Astrocyte (in vitro differentiated cells and primary cell): Measurements from ENCODE around the gene RALGPS1. TPM values are rescaled to one million over a fixed set of nuclear protein-coding genes. Genes with fewer than 3 reads are reported as not detected.

ENCODE experiments used
- DNase-seq: peaks from one replicate; pipeline ENCODE4 v3.0.0-alpha.2; 2010; ENCODE audit warnings: low read depth
- FAIRE-seq: peaks from 2 replicates; lab custom pipeline; 2011; peaks lifted over from hg19 to GRCh38; lab: Jason Lieb, UNC
- H2AFZ ChIP-seq: 2 replicates; pipeline ENCODE4 v1.6.0; 2012; ENCODE audit warnings: low read depth, low read length, inconsistent platforms
- H3K27ac ChIP-seq: 2 replicates; pipeline ENCODE4 v1.5.1; 2011; ENCODE audit warnings: low read depth, low read length, inconsistent platforms
- H3K27me3 ChIP-seq: 2 replicates; pipeline ENCODE4 v1.6.0; 2011; ENCODE audit warnings: low read length, inconsistent platforms; ENCODE audit not compliant: insufficient read depth
- H3K36me3 ChIP-seq: 2 replicates; pipeline ENCODE4 v1.5.1; 2011; ENCODE audit warnings: low read length, inconsistent platforms; ENCODE audit not compliant: insufficient read depth
- H3K4me1 ChIP-seq: 2 replicates; pipeline ENCODE4 v1.5.1; 2011; ENCODE audit warnings: low read length, inconsistent platforms; ENCODE audit not compliant: insufficient read depth
- H3K4me2 ChIP-seq: 2 replicates; pipeline ENCODE4 v1.6.0; 2012; ENCODE audit warnings: low read length, inconsistent platforms
- H3K4me3 ChIP-seq: 2 replicates; pipeline ENCODE4 v1.5.1; 2011; ENCODE audit warnings: low read depth, mild to moderate bottlenecking, low read length, inconsistent platforms; ENCODE audit not compliant: insufficient read depth
- H3K79me2 ChIP-seq: 2 replicates; pipeline ENCODE4 v1.6.0; 2012; ENCODE audit warnings: mild to moderate bottlenecking, low read length, inconsistent platforms; ENCODE audit not compliant: insufficient read depth
- H3K9ac ChIP-seq: 2 replicates; pipeline ENCODE4 v1.6.0; 2012; ENCODE audit warnings: mild to moderate bottlenecking, low read length, inconsistent platforms
- H3K9me3 ChIP-seq: 2 replicates; pipeline ENCODE4 v1.5.1; 2012; ENCODE audit warnings: low read depth, mild to moderate bottlenecking, low read length, inconsistent platforms; ENCODE audit not compliant: insufficient read depth
- H4K20me1 ChIP-seq: 2 replicates; pipeline ENCODE4 v1.6.0; 2012; ENCODE audit warnings: low read length, inconsistent platforms; ENCODE audit not compliant: insufficient read depth
- H3K27ac Mint-ChIP-seq: one replicate; pipeline ENCODE4 v1.8.0; 2021; ENCODE audit warnings: mild to moderate bottlenecking, mixed read lengths; ENCODE audit not compliant: unreplicated experiment
- H3K27me3 Mint-ChIP-seq: one replicate; pipeline ENCODE4 v1.8.0; 2021; ENCODE audit warnings: low read depth, mixed read lengths; ENCODE audit not compliant: unreplicated experiment
- H3K36me3 Mint-ChIP-seq: one replicate; pipeline ENCODE4 v1.8.0; 2021; ENCODE audit warnings: low read depth, mixed read lengths; ENCODE audit not compliant: unreplicated experiment
- H3K4me1 Mint-ChIP-seq: one replicate; pipeline ENCODE4 v1.8.0; 2021; ENCODE audit warnings: low read depth, mixed read lengths; ENCODE audit not compliant: unreplicated experiment
- H3K4me3 Mint-ChIP-seq: one replicate; pipeline ENCODE4 v1.8.0; 2021; ENCODE audit warnings: mild to moderate bottlenecking, moderate library complexity, mixed read lengths; ENCODE audit not compliant: unreplicated experiment
- H3K9me3 Mint-ChIP-seq: one replicate; pipeline ENCODE4 v1.8.0; 2021; ENCODE audit warnings: mild to moderate bottlenecking, mixed read lengths; ENCODE audit not compliant: unreplicated experiment
- EZH2 ChIP-seq: IDR thresholded peaks from 2 replicates; pipeline ENCODE4 v1.6.1; 2012; ENCODE audit warnings: mild to moderate bottlenecking, low read length, inconsistent platforms; ENCODE audit not compliant: insufficient read depth
- total RNA-seq: library from RNA; stranded (reverse); gene quantifications from 2 replicates; pipeline ENCODE4 v1.2.1, GENCODE V29; 2021
- TF ChIP-seq, protein P1 (sequence below): IDR thresholded peaks from 2 replicates; pipeline ENCODE4 v1.5.1; 2011; ENCODE audit warnings: low read depth, mild to moderate bottlenecking, inconsistent platforms, low read length, moderate library complexity; ENCODE audit not compliant: insufficient read depth

The RALGPS1 gene
- total RNA-seq, 1 donor from 2014 or later: 2.8 TPM

DNA sequence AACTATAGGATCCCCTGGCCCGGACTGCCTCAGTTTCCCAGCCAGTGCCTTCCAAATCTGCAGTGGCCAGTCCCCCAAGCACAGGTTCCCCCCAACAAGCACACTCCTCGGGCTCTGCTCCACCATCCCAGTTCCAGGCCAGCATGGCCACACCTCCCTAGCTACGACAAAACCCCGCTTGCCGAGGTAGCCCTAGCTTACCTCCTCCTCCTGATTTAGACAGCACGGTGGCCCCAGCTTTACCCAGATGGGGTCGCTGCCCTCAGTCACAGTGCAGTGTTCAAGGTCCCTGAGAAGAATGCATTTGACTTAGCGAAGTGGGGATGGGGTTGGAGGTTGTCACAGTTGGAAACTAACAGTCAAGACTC is 309.2 kb downstream of the RALGPS1 start:
- peaks cover 25% of the 10 kb centered on the region for H3K27me3 Mint-ChIP-seq
- FAIRE-seq (no peak), DNase-seq (no peak)
- H3K36me3 Mint-ChIP-seq: peaks cover 2% of the 10 kb centered on the region
- Histone ChIP-seq H3K27me3 (peaks cover 25% of the 10 kb centered on the region), H3K9ac (no peak overlapping the region), H3K4me2 (peak overlapping the region; percentile 94), H3K36me3 (no peaks in the 10 kb centered on the region), H3K27ac (no peak overlapping the region), H3K4me1 (peaks cover 3% of the 10 kb centered on the region), H3K4me3 (no peak overlapping the region), H3K9me3 (no peaks in the 10 kb centered on the region), H2AFZ (peak overlapping the region; percentile 39), H3K79me2 (no peaks in the 10 kb centered on the region), H4K20me1 (no peaks in the 10 kb centered on the region)
- H3K9me3 Mint-ChIP-seq: no peaks in the 10 kb centered on the region
- peak overlapping the region; percentile 71 for H3K4me3 Mint-ChIP-seq
- TF ChIP-seq, protein P1, sequence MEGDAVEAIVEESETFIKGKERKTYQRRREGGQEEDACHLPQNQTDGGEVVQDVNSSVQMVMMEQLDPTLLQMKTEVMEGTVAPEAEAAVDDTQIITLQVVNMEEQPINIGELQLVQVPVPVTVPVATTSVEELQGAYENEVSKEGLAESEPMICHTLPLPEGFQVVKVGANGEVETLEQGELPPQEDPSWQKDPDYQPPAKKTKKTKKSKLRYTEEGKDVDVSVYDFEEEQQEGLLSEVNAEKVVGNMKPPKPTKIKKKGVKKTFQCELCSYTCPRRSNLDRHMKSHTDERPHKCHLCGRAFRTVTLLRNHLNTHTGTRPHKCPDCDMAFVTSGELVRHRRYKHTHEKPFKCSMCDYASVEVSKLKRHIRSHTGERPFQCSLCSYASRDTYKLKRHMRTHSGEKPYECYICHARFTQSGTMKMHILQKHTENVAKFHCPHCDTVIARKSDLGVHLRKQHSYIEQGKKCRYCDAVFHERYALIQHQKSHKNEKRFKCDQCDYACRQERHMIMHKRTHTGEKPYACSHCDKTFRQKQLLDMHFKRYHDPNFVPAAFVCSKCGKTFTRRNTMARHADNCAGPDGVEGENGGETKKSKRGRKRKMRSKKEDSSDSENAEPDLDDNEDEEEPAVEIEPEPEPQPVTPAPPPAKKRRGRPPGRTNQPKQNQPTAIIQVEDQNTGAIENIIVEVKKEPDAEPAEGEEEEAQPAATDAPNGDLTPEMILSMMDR: no peak
- no peak for TF ChIP-seq EZH2
- no peak overlapping the region for H3K27ac Mint-ChIP-seq
- H3K4me1 Mint-ChIP-seq: no peaks in the 10 kb centered on the region

DNA sequence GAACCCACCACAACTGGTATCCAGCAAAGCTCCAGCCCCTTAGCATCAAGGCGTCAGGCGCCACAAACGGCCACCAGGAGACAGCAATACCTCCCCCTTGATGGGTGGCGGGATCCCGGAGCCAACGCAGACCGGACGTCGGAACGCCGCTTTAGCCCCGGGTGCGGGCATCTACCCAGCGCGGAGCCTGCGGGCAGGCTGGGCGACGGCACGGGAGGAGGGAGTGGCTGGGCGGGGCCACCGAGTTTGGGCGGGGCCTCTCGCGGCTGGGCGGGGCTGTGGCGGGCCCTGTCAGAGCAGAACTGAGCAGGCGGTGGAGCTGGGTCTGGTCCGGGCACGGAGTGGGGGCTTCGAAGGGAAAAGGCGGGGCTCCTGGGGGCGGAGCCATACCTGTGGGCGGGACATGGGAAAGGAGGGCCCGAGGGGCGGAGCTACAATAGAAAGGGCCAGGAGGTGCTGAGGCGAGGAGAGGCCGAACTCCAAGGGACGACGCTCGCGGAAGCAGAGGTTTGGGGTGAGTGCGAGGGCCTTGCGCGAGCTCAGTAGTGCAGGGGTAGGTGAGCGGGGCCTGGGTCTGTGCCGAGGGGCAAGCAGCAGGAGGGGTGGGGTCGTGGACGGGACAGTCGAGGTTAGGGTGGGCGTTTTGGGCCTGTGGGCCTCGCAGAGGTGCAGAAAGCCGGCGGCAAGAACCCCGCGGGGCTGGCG is 309.7 kb downstream of the RALGPS1 start:
- Histone ChIP-seq H3K9me3 (no peaks in the 10 kb centered on the region), H3K4me2 (peak overlapping the region; percentile 94), H2AFZ (peak overlapping the region; percentile 94), H3K27me3 (peaks cover 25% of the 10 kb centered on the region), H3K79me2 (no peaks in the 10 kb centered on the region), H3K9ac (no peak overlapping the region), H3K27ac (no peak overlapping the region), H3K4me1 (peaks cover 3% of the 10 kb centered on the region), H3K36me3 (no peaks in the 10 kb centered on the region), H3K4me3 (peak overlapping the region; percentile 63), H4K20me1 (no peaks in the 10 kb centered on the region)
- H3K9me3 Mint-ChIP-seq: no peaks in the 10 kb centered on the region
- peak overlapping the region; percentile 62 for H3K27ac Mint-ChIP-seq
- peak; percentile 36 for DNase-seq
- H3K27me3 Mint-ChIP-seq: peaks cover 24% of the 10 kb centered on the region
- H3K36me3 Mint-ChIP-seq: peaks cover 2% of the 10 kb centered on the region
- H3K4me3 Mint-ChIP-seq: peak overlapping the region; percentile 88
- peak; percentile 63 for TF ChIP-seq EZH2
- TF ChIP-seq, protein P1: no peak
- FAIRE-seq: no peak
- H3K4me1 Mint-ChIP-seq: no peaks in the 10 kb centered on the region
